NCI-H2196 treated with DMSO at 0.1 percent for 48 hours (cell line): ENCODE results near the gene TMEM150B.
"Not testable (repeated sequence)": the region's sequence is repeated elsewhere in the genome, so short reads cannot be mapped to it uniquely, and the experiment has no call there.

Experiments
- DNase-seq: peaks from one replicate; lab custom pipeline; 2025; ENCODE audit not compliant: unreplicated experiment; lab: John Stamatoyannopoulos, UW

The TMEM150B gene

GRCh38 chr19:55339889-55340783, 15.0 kb upstream of the TMEM150B start:
- DNase-seq, result no peak

- peak; percentile 100 for DNase-seq
These were observed 14.2 kb upstream of the TMEM150B start, which contains the start of gene KMT5C for GRCh38 chr19:55339105-55339888. TSS of gene KMT5C (plus strand) at chr19:55339876. CDS start at chr19:55341937, 2,061 bp downstream.

GRCh38 chr19:55336101-55336500, 11.0 kb upstream of the TMEM150B start:
- no peak for DNase-seq

- no peak for DNase-seq
These were observed 8.7 kb upstream of the TMEM150B start for GRCh38 chr19:55333870-55334269.

GRCh38 chr19:55329791-55330190, 4.7 kb upstream of the TMEM150B start:
- not testable (repeated sequence) for DNase-seq

GRCh38 chr19:55328774-55329318, 3.7 kb upstream of the TMEM150B start:
- not testable (repeated sequence) for DNase-seq

- no peak for DNase-seq
These were observed 479 bp downstream of the TMEM150B start for GRCh38 chr19:55324662-55325061.

GRCh38 chr19:55322204-55322885, 2.8 kb downstream of the TMEM150B start:
- DNase-seq, result no peak

GRCh38 chr19:55321466-55322137, 3.5 kb downstream of the TMEM150B start:
- DNase-seq, result no peak

GRCh38 chr19:55320844-55321419, 4.2 kb downstream of the TMEM150B start:
- no peak for DNase-seq

- DNase-seq, result no peak
These were observed 5.4 kb downstream of the TMEM150B start for GRCh38 chr19:55319785-55320184.

- no peak for DNase-seq
These were observed 8.5 kb downstream of the TMEM150B start for GRCh38 chr19:55316646-55317045.

GRCh38 chr19:55315956-55316525, 9.1 kb downstream of the TMEM150B start:
- DNase-seq, result no peak

- DNase-seq, result no peak
These were observed 10.7 kb downstream of the TMEM150B start for GRCh38 chr19:55314396-55314795.

GRCh38 chr19:55312621-55313512, 12.3 kb downstream of the TMEM150B start:
- no peak for DNase-seq

- DNase-seq, result no peak
These were observed 13.3 kb downstream of the TMEM150B start for GRCh38 chr19:55311797-55312196.

- DNase-seq, result no peak
These were observed 13.7 kb downstream of the TMEM150B start for GRCh38 chr19:55311397-55311796.

- DNase-seq, result no peak
These were observed 14.6 kb downstream of the TMEM150B start for GRCh38 chr19:55310498-55310897.

- no peak for DNase-seq
These were observed 15.7 kb downstream of the TMEM150B start for GRCh38 chr19:55309448-55309847.
